Tibial artery (tissue), 4 donors: ENCODE data around the gene A4GALT.

Source experiments
- DNase-seq, 2 donors: peaks; one replicate each; pipeline ENCODE4 v3.0.0-alpha.2; 2019
- H3K27ac ChIP-seq, 2 donors: fragments of 200-600 bp; sonication (generic) in 1 of 2; 1 replicate in 1 of 2; 2 replicates in 1 of 2; pipeline ENCODE4 v1.5.1; 2018 to 2019; ENCODE audit warnings: mild to moderate bottlenecking in 1 of 2
- H3K27me3 ChIP-seq, 2 donors: fragments of 200-600 bp; sonication (generic) in 1 of 2; one replicate each; pipeline versions ENCODE4 v1.5.1 to v1.6.0; 2016 to 2019
- H3K36me3 ChIP-seq, 3 donors: fragments of 200-600 bp; sonication (generic) in 2 of 3; one replicate each; pipeline ENCODE4 v1.5.1; 2016 to 2019; ENCODE audit warnings: mild to moderate bottlenecking in 2 of 3
- H3K4me1 ChIP-seq, 4 donors: fragments of 200-600 bp; sonication (generic) in 2 of 4; 1 replicate in 3 of 4; 2 replicates in 1 of 4; pipeline ENCODE4 v1.5.1; 2016 to 2019
- H3K4me3 ChIP-seq, 2 donors: fragments of 200-600 bp; sonication (generic) in 1 of 2; 1 replicate in 1 of 2; 2 replicates in 1 of 2; pipeline ENCODE4 v1.5.1; 2018 to 2019; ENCODE audit warnings: mild to moderate bottlenecking in 2 of 2
- H3K9me3 ChIP-seq, 3 donors: fragments of 200-600 bp; sonication (generic) in 1 of 3; one replicate each; pipeline ENCODE4 v1.5.1; 2016 to 2019
- intact Hi-C: fragments of 100-400 bp; cut with DNase I; formaldehyde crosslinking; loops from one replicate; pipeline ENCODE4 v1.15.0; 2023; ENCODE audit warnings: low total_unique reads
- TF ChIP-seq, protein P1 (sequence below), 2 experiments: fragments of 200-600 bp in 1 of 2; fragments of 450-650 bp in 1 of 2; IDR thresholded peaks; one replicate each; pipeline ENCODE4 v1.5.1; 2017 to 2019; ENCODE audit warnings: antibody characterized with exemption in 2 of 2, mild to moderate bottlenecking in 1 of 2, moderate library complexity in 1 of 2

Gene A4GALT

DNA sequence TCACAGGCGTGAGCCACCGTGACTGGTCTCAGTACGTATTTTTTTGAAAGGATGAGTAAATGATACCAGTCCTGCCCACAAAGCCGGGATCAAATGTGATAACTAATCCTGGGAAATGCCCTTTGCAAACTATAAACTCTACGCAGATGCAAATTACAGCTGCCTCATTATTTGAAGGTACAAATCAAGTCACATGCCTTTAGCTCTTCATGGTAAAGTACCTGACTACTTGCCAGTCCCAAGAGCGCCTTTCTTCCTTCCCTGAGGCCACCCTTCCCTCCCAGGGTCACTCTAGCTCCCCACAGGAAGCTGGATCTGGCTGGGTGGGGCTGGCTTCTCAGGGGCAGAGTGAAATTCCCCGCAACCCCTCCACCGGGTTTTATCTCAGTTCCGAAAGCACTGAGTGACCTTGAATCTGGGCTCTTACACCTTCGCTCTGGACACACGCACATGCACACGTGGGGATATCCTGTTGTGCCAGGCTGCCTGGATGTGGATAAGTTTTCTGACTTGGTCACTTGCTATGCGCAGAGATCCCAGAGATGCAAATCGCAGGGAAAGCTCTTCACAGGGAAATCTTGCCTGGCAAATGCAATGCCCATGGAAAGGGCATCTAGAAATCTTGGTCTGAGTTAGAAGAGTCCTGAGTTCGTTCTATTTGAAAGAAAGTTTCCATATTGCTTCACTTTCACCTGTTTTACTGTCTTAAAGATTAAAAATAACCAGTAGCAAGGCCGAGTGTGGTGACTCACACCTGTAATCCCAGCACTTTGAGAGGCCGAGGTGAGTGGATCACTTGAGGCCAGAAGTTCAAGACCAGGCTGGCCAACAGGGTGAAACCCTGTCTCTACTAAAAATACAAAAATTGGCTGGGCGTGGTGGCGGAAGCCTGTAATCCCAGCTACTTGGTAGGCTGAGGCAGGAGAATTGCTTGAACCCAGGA is 8.5 kb downstream of the A4GALT start:
- peaks cover 0 to 58% (median 30%) of the 10 kb centered on the region in 4 donors for H3K4me1 ChIP-seq
- peak overlapping the region; percentile 32 to 37 for H3K27ac ChIP-seq
- peaks cover 0 to 9% (median 0%) of the 10 kb centered on the region in 3 donors for H3K36me3 ChIP-seq
- DNase-seq = no peak
- no peaks in the 10 kb centered on the region for H3K27me3 ChIP-seq
- intact Hi-C loops = no loop called here
- H3K9me3 ChIP-seq = peaks cover 0 to 6% (median 0%) of the 10 kb centered on the region in 3 donors
- H3K4me3 ChIP-seq = no peak overlapping the region
- TF ChIP-seq, protein P1, sequence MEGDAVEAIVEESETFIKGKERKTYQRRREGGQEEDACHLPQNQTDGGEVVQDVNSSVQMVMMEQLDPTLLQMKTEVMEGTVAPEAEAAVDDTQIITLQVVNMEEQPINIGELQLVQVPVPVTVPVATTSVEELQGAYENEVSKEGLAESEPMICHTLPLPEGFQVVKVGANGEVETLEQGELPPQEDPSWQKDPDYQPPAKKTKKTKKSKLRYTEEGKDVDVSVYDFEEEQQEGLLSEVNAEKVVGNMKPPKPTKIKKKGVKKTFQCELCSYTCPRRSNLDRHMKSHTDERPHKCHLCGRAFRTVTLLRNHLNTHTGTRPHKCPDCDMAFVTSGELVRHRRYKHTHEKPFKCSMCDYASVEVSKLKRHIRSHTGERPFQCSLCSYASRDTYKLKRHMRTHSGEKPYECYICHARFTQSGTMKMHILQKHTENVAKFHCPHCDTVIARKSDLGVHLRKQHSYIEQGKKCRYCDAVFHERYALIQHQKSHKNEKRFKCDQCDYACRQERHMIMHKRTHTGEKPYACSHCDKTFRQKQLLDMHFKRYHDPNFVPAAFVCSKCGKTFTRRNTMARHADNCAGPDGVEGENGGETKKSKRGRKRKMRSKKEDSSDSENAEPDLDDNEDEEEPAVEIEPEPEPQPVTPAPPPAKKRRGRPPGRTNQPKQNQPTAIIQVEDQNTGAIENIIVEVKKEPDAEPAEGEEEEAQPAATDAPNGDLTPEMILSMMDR (IDR thresholded peaks at IDR 0.05) = no peak

DNA sequence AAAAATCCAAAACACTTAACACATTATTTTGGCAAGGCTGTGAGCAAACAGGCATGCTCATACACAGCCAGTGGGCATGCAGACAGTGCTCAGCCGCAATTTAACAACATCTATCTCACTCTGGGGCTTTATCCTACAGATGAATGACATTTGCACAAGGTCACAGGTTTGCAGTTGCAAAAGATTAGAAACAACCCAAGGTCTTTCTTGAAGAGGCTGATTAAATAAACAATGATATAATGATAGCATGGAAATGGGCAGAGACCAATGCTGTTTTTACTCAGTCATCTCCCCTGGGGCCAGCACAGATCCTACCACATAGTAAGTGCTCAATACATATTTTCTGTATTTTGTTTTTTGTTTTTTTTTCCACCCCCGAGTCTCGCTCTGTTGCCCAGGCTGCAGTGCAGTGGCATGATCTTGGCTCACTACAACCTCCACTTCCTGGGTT is 9.4 kb downstream of the A4GALT start:
- Histone ChIP-seq H3K4me3 (no peak overlapping the region), H3K4me1 (peaks cover 0 to 51% (median 22%) of the 10 kb centered on the region in 4 donors), H3K27ac (peak overlapping the region; percentile 32 to 37), H3K9me3 (peaks cover 0 to 6% (median 0%) of the 10 kb centered on the region in 3 donors), H3K27me3 (no peaks in the 10 kb centered on the region), H3K36me3 (peaks cover 0 to 9% (median 0%) of the 10 kb centered on the region in 3 donors)
- TF ChIP-seq, protein P1 (IDR thresholded peaks at IDR 0.05) = no peak
- intact Hi-C loops = no loop called here
- no peak for DNase-seq

DNA sequence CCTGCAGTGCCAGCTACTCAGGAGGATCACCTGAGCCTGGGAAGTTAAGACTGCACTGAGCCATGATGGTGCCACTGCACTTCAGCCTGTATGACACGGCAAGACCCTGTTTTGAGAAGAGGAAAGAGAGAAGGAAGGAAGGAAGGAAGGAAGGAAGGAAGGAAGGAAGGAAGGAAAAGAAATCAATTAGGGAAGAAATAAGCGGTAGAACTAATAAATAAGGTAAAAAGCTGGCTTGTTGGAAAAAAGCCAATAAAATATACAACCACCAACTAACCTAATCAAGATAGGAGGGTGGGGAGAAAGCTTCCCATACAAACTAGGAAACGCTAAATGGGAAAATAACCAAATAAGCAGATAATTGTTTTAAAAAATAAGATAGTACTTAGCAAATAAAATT is 12.3 kb downstream of the A4GALT start:
- Histone ChIP-seq H3K27ac (no peak overlapping the region), H3K4me1 (peaks cover 0 to 51% (median 19%) of the 10 kb centered on the region in 4 donors), H3K9me3 (peaks cover 0 to 6% (median 0%) of the 10 kb centered on the region in 3 donors), H3K36me3 (peaks cover 0 to 7% (median 0%) of the 10 kb centered on the region in 3 donors), H3K4me3 (no peak overlapping the region), H3K27me3 (no peaks in the 10 kb centered on the region)
- TF ChIP-seq, protein P1 (IDR thresholded peaks at IDR 0.05) = no peak
- intact Hi-C loops = no loop called here
- no peak for DNase-seq

DNA sequence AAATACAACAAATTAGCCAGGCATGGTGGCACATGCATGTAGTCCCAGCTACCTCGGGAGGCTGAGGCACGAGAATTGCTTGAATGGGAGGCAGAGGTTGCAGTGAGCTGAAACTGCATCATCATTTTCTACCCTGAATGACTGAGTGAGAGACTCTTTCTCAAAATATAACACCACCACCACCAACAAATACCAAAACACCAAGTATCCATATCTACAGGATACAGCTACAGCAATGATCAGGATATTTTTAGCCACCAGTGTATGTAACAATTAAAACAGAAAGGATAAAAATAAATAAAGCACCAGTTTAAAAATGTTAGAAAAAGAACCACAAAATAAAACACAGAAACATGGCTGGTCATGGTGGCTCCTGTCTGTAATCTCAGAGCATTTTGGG is 13.2 kb downstream of the A4GALT start:
- H3K4me1 ChIP-seq = peaks cover 0 to 50% (median 17%) of the 10 kb centered on the region in 4 donors
- DNase-seq = no peak
- TF ChIP-seq, protein P1 (IDR thresholded peaks at IDR 0.05) = no peak
- intact Hi-C loops = no loop called here
- H3K27ac ChIP-seq = no peak overlapping the region
- H3K4me3 ChIP-seq = no peak overlapping the region
- no peaks in the 10 kb centered on the region for H3K36me3 ChIP-seq
- no peaks in the 10 kb centered on the region for H3K27me3 ChIP-seq
- H3K9me3 ChIP-seq = peaks cover 0 to 6% (median 0%) of the 10 kb centered on the region in 3 donors

DNA sequence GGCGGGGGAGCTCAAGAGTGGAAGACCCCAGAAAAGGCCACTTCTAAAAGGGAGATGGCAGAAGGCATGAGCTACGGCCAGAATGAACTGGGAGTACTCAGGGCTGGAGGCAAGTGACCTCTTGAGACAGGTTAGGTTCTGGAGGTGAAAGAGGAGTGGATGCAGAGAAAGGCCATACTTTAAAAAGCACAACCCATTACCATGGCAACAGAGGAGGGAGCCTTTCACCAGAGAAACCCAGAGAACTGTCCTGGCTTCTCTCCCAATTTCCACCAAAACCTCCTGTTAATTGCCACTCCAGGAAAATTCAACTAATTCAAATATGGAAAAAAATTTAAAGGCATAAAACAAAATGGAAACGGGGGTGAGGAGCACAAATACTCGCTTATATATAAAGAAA is 15.8 kb downstream of the A4GALT start:
- Histone ChIP-seq H3K9me3 (peaks cover 0 to 6% (median 0%) of the 10 kb centered on the region in 3 donors), H3K4me3 (no peak overlapping the region), H3K4me1 (peaks cover 0 to 60% (median 18%) of the 10 kb centered on the region in 4 donors), H3K27me3 (no peaks in the 10 kb centered on the region), H3K27ac (peak overlapping the region in 1 of 2 donors; percentile 11), H3K36me3 (no peaks in the 10 kb centered on the region)
- TF ChIP-seq, protein P1 (IDR thresholded peaks at IDR 0.05) = no peak
- intact Hi-C loops = no loop called here
- no peak for DNase-seq
